Measurements from ENCODE around the gene ZBTB20. TPM values are rescaled to one million over a fixed set of nuclear protein-coding genes. Genes with fewer than 3 reads are reported as not detected.

The ZBTB20 gene
- total RNA-seq, 1 donor from 2014 or later = 21.4 TPM

DNA sequence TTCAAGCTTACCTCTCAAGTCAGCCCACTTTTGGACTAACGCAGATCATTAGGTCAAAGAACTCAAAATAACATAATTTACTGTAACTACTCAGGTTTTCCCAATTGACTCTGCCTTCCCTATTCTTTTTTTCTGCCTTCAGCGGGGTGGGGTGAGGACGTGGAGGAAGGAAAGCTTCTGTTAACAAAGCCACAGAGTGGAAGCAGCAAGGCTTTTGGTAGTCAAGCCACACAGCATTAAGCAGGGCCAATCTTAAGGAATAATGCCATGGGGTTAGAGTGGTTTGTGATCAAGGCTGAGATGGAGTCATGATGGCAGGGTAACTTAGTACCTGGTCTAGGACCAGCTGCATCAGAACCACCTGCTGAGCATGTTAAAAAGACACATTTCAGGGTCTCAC lies 575.7 kb downstream of the ZBTB20 start:
- no peaks in the 10 kb centered on the region for H3K36me3 Mint-ChIP-seq (ENCODE audit: low read depth, unreplicated experiment)
- no peak overlapping the region for H3K27ac Mint-ChIP-seq (ENCODE audit: unreplicated experiment)
- no peaks in the 10 kb centered on the region for H3K9me3 Mint-ChIP-seq (ENCODE audit: unreplicated experiment)
- H3K4me1 Mint-ChIP-seq (ENCODE audit: low read depth, unreplicated experiment) = peaks cover 18% of the 10 kb centered on the region
- no peak for FAIRE-seq
- Histone ChIP-seq H3K4me1 (ENCODE audit: insufficient read depth, low read length) (peaks cover 9% of the 10 kb centered on the region), H3K36me3 (ENCODE audit: insufficient read depth, low read length) (no peaks in the 10 kb centered on the region), H3K79me2 (ENCODE audit: insufficient read depth, low read length) (peaks cover 20% of the 10 kb centered on the region), H4K20me1 (ENCODE audit: insufficient read depth, low read length) (peaks cover 23% of the 10 kb centered on the region), H2AFZ (ENCODE audit: low read depth, low read length) (no peak overlapping the region), H3K9me3 (ENCODE audit: insufficient read depth, low read depth, low read length) (no peaks in the 10 kb centered on the region), H3K27ac (ENCODE audit: low read depth, low read length) (no peak overlapping the region), H3K4me2 (ENCODE audit: low read length) (no peak overlapping the region), H3K4me3 (ENCODE audit: insufficient read depth, low read depth, low read length) (no peak overlapping the region), H3K27me3 (ENCODE audit: insufficient read depth, low read length) (no peaks in the 10 kb centered on the region), H3K9ac (ENCODE audit: low read length) (no peak overlapping the region)
- TF ChIP-seq, protein P1, sequence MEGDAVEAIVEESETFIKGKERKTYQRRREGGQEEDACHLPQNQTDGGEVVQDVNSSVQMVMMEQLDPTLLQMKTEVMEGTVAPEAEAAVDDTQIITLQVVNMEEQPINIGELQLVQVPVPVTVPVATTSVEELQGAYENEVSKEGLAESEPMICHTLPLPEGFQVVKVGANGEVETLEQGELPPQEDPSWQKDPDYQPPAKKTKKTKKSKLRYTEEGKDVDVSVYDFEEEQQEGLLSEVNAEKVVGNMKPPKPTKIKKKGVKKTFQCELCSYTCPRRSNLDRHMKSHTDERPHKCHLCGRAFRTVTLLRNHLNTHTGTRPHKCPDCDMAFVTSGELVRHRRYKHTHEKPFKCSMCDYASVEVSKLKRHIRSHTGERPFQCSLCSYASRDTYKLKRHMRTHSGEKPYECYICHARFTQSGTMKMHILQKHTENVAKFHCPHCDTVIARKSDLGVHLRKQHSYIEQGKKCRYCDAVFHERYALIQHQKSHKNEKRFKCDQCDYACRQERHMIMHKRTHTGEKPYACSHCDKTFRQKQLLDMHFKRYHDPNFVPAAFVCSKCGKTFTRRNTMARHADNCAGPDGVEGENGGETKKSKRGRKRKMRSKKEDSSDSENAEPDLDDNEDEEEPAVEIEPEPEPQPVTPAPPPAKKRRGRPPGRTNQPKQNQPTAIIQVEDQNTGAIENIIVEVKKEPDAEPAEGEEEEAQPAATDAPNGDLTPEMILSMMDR (IDR thresholded peaks at IDR 0.05; ENCODE audit: insufficient read depth, low read depth, low read length) = no peak
- no peak for TF ChIP-seq EZH2 (IDR thresholded peaks at IDR 0.05; ENCODE audit: insufficient read depth, low read length)
- no peak for DNase-seq (ENCODE audit: low read depth)
- no peaks in the 10 kb centered on the region for H3K27me3 Mint-ChIP-seq (ENCODE audit: low read depth, unreplicated experiment)
- no peak overlapping the region for H3K4me3 Mint-ChIP-seq (ENCODE audit: unreplicated experiment)

DNA sequence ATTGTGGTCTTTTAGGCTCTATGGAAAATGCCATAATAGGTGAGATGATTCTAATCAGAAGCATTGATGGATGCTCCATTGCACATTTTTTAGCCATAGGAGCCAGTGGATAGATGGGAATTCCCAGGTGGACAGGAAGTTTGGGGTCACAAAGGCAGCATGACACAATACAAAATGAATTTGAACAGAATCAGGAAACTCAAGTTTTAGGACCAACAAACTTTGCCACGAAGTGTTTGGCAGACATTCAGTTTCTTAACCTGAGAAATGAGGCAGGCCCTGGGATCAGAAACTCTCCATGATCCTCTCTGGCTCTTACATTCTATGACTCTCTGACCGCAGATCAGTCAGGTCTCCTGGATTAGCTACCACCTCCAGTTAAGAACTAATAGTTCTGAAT lies 577.9 kb downstream of the ZBTB20 start:
- no peak overlapping the region for H3K27ac ChIP-seq (ENCODE audit: low read depth, low read length)
- no peak overlapping the region for H3K9ac ChIP-seq (ENCODE audit: low read length)

DNA sequence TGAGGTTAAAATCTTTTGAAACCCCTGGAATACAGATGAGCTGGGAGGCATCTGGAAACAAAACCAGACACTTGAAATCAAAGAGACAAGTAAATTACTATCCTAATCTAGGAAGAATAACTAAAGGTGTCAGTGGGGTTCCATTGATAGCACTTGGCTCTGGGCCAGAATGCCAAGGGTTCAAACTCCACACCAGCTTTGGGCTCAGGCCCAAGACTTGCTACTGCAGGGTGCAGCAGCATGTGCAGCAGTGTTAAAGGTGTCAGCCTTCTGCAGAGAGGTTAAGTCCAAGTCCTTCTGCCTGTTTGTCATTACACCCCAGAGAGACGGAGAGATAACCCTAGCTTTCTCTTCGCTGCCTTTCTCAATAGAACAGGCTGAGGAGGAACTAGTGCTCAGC lies 579.3 kb downstream of the ZBTB20 start:
- peaks cover 12% of the 10 kb centered on the region for H3K4me1 ChIP-seq (ENCODE audit: insufficient read depth, low read length)
- Mint-ChIP-seq H3K27ac (ENCODE audit: unreplicated experiment) (no peak overlapping the region), H3K9me3 (ENCODE audit: unreplicated experiment) (no peaks in the 10 kb centered on the region), H3K36me3 (ENCODE audit: low read depth, unreplicated experiment) (no peaks in the 10 kb centered on the region), H3K27me3 (ENCODE audit: low read depth, unreplicated experiment) (no peaks in the 10 kb centered on the region), H3K4me3 (ENCODE audit: unreplicated experiment) (no peak overlapping the region), H3K4me1 (ENCODE audit: low read depth, unreplicated experiment) (peaks cover 23% of the 10 kb centered on the region)
- H3K4me3 ChIP-seq (ENCODE audit: insufficient read depth, low read depth, low read length) = no peak overlapping the region
- no peak for FAIRE-seq
- DNase-seq (ENCODE audit: low read depth) = no peak
- H4K20me1 ChIP-seq (ENCODE audit: insufficient read depth, low read length) = peaks cover 27% of the 10 kb centered on the region
- H3K4me2 ChIP-seq (ENCODE audit: low read length) = no peak overlapping the region
- H3K36me3 ChIP-seq (ENCODE audit: insufficient read depth, low read length) = no peaks in the 10 kb centered on the region
- no peak overlapping the region for H3K27ac ChIP-seq (ENCODE audit: low read depth, low read length)
- no peaks in the 10 kb centered on the region for H3K9me3 ChIP-seq (ENCODE audit: insufficient read depth, low read depth, low read length)
- H3K27me3 ChIP-seq (ENCODE audit: insufficient read depth, low read length) = no peaks in the 10 kb centered on the region
- no peak overlapping the region for H3K9ac ChIP-seq (ENCODE audit: low read length)
- H2AFZ ChIP-seq (ENCODE audit: low read depth, low read length) = no peak overlapping the region
- H3K79me2 ChIP-seq (ENCODE audit: insufficient read depth, low read length) = peaks cover 13% of the 10 kb centered on the region
- no peak for TF ChIP-seq EZH2 (IDR thresholded peaks at IDR 0.05; ENCODE audit: insufficient read depth, low read length)
- TF ChIP-seq, protein P1 (IDR thresholded peaks at IDR 0.05; ENCODE audit: insufficient read depth, low read depth, low read length) = no peak

More for the DNA sequence above, 577.9 kb downstream of the ZBTB20 start:
- DNase-seq (ENCODE audit: low read depth) (peak; percentile 62), FAIRE-seq (no peak)
- Histone ChIP-seq H4K20me1 (ENCODE audit: insufficient read depth, low read length) (peaks cover 27% of the 10 kb centered on the region), H3K4me3 (ENCODE audit: insufficient read depth, low read depth, low read length) (no peak overlapping the region), H2AFZ (ENCODE audit: low read depth, low read length) (no peak overlapping the region), H3K79me2 (ENCODE audit: insufficient read depth, low read length) (peaks cover 13% of the 10 kb centered on the region), H3K4me2 (ENCODE audit: low read length) (peak overlapping the region; percentile 2), H3K36me3 (ENCODE audit: insufficient read depth, low read length) (no peaks in the 10 kb centered on the region), H3K27me3 (ENCODE audit: insufficient read depth, low read length) (no peaks in the 10 kb centered on the region), H3K9me3 (ENCODE audit: insufficient read depth, low read depth, low read length) (no peaks in the 10 kb centered on the region), H3K4me1 (ENCODE audit: insufficient read depth, low read length) (peaks cover 12% of the 10 kb centered on the region)
- Mint-ChIP-seq H3K27me3 (ENCODE audit: low read depth, unreplicated experiment) (no peaks in the 10 kb centered on the region), H3K27ac (ENCODE audit: unreplicated experiment) (no peak overlapping the region), H3K4me3 (ENCODE audit: unreplicated experiment) (no peak overlapping the region), H3K4me1 (ENCODE audit: low read depth, unreplicated experiment) (peaks cover 23% of the 10 kb centered on the region), H3K9me3 (ENCODE audit: unreplicated experiment) (no peaks in the 10 kb centered on the region), H3K36me3 (ENCODE audit: low read depth, unreplicated experiment) (no peaks in the 10 kb centered on the region)
- TF ChIP-seq, protein P1 (IDR thresholded peaks at IDR 0.05; ENCODE audit: insufficient read depth, low read depth, low read length) = no peak
- no peak for TF ChIP-seq EZH2 (IDR thresholded peaks at IDR 0.05; ENCODE audit: insufficient read depth, low read length)
